A549 (cell line): ENCODE data around the gene LAMB3. TPM values are rescaled to one million over a fixed set of nuclear protein-coding genes. Genes with fewer than 3 reads are reported as not detected.

Experiments
- ATAC-seq, 2 experiments: fragments of 200-7000 bp in 1 of 2; fragments of >200 bp in 1 of 2; cut with Nextera tagmentation in 1 of 2; cut with Tn5 transposase in 1 of 2; 3 replicates each; pipeline versions ENCODE4 v1.8.0 to v1.9.1; 2018 to 2020; ENCODE audit warnings: mild to moderate bottlenecking in 1 of 2, moderate library complexity in 1 of 2
- CTCF ChIA-PET: fragments of 300-600 bp; sonication (Branson Sonifier 250); formaldehyde crosslinking; extraction: SDS; loops from one replicate; lab custom pipeline; 2021; ENCODE audit warnings: antibody characterized with exemption, inconsistent platforms; lab: Yijun Ruan, JAX
- POLR2A ChIA-PET: fragments of 350-600 bp; formaldehyde crosslinking; extraction: SDS; loops from one replicate; lab custom pipeline; 2021; ENCODE audit warnings: antibody characterized with exemption, inconsistent platforms; lab: Yijun Ruan, JAX
- DNase-seq, 2 experiments: peaks; one replicate each; pipeline versions ENCODE4 v3.0.0 to v3.0.0-alpha.2; 2011 to 2016; ENCODE audit warnings: low read depth in 1 of 2, low spot score in 1 of 2
- FAIRE-seq: peaks from 2 replicates; lab custom pipeline; 2011; peaks lifted over from hg19 to GRCh38; lab: Jason Lieb, UNC
- H3K27ac ChIP-seq, 2 experiments: fragments of >200 bp; sonication (Bioruptor Twin); formaldehyde crosslinking; 3 replicates each; pipeline ENCODE4 v1.5.1; 2016 to 2017
- H3K4me1 ChIP-seq: fragments of >200 bp; sonication (Bioruptor Twin); formaldehyde crosslinking; 3 replicates; pipeline ENCODE4 v1.6.1; 2016
- H3K4me2 ChIP-seq: fragments of >200 bp; sonication (Bioruptor Twin); formaldehyde crosslinking; 3 replicates; pipeline ENCODE4 v1.6.1; 2016
- H3K4me3 ChIP-seq: fragments of >200 bp; sonication (Bioruptor Twin); formaldehyde crosslinking; 3 replicates; pipeline ENCODE4 v1.5.1; 2016
- H3K9me3 ChIP-seq: fragments of >200 bp; sonication (Bioruptor Twin); formaldehyde crosslinking; 3 replicates; pipeline ENCODE4 v1.6.1; 2016
- BHLHE40 ChIP-seq: IDR thresholded peaks from 2 replicates; pipeline ENCODE4 v1.6.1; 2012; ENCODE audit warnings: low read depth, low read length, inconsistent platforms
- EHMT2 ChIP-seq: fragments of 200-600 bp; sonication (generic); IDR thresholded peaks from 2 replicates; pipeline ENCODE4 v1.6.1; 2016; ENCODE audit warnings: antibody characterized with exemption, low read depth, mild to moderate bottlenecking, moderate library complexity
- FOSL2 ChIP-seq, 2 experiments: fragments of 450-650 bp in 1 of 2; fragments of >200 bp in 1 of 2; sonication (Bioruptor Twin) in 1 of 2; formaldehyde crosslinking; IDR thresholded peaks; 2 replicates each; pipeline versions ENCODE4 v1.5.0 to v1.6.1; 2016 to 2020; ENCODE audit warnings: mild to moderate bottlenecking in 1 of 2, moderate library complexity in 1 of 2
- HDAC2 ChIP-seq: fragments of 200-600 bp; sonication (generic); IDR thresholded peaks from 2 replicates; pipeline ENCODE4 v1.6.1; 2016
- JUNB ChIP-seq: fragments of >200 bp; sonication (Bioruptor Twin); formaldehyde crosslinking; IDR thresholded peaks from 2 replicates; pipeline ENCODE4 v1.6.1; 2016
- MAZ ChIP-seq: fragments of 150-350 bp; IDR thresholded peaks from 2 replicates; pipeline ENCODE4 v1.6.1; 2014; ENCODE audit warnings: antibody characterized with exemption, low read depth, low read length, borderline replicate concordance
- NR3C1 ChIP-seq: fragments of >200 bp; sonication (Bioruptor Twin); formaldehyde crosslinking; IDR thresholded peaks from 3 replicates; pipeline ENCODE4 v1.6.1; 2017
- PHF8 ChIP-seq: fragments of 200-600 bp; sonication (generic); IDR thresholded peaks from 2 replicates; pipeline ENCODE4 v1.6.1; 2016; ENCODE audit warnings: low read depth, mild to moderate bottlenecking, antibody characterized with exemption, moderate library complexity, borderline replicate concordance
- RARB ChIP-seq: fragments of 250-450 bp; sonication (Bioruptor Pico); IDR thresholded peaks from 2 replicates; pipeline ENCODE4 v1.8.0; 2021; ENCODE audit warnings: mild to moderate bottlenecking, moderate library complexity
- RCOR1 ChIP-seq: fragments of 150-350 bp; IDR thresholded peaks from 2 replicates; pipeline ENCODE4 v1.6.1; 2014; ENCODE audit warnings: antibody characterized with exemption, low read length, low read depth
- SMC3 ChIP-seq: fragments of >200 bp; sonication (Bioruptor Twin); formaldehyde crosslinking; IDR thresholded peaks from 3 replicates; pipeline ENCODE4 v1.6.1; 2018; ENCODE audit warnings: inconsistent platforms
- TFCP2L1 ChIP-seq: fragments of 250-450 bp; sonication (Bioruptor Pico); IDR thresholded peaks from 2 replicates; pipeline ENCODE4 v1.5.0; 2021; ENCODE audit warnings: mild to moderate bottlenecking
- TP53 ChIP-seq: fragments of 250-450 bp; sonication (Bioruptor Pico); IDR thresholded peaks from 2 replicates; pipeline ENCODE4 v1.5.0; 2021; ENCODE audit warnings: mild to moderate bottlenecking, moderate library complexity
- ZC3H11A ChIP-seq: fragments of 450-650 bp; IDR thresholded peaks from 2 replicates; pipeline ENCODE4 v1.6.1; 2014; ENCODE audit warnings: antibody characterized with exemption, mild to moderate bottlenecking
- ZFP36 ChIP-seq: fragments of 450-650 bp; IDR thresholded peaks from 2 replicates; pipeline ENCODE4 v1.6.1; 2014; ENCODE audit warnings: borderline replicate concordance; ENCODE audit not compliant: partially characterized antibody
- WGBS: methylation state at CpG from one replicate; pipeline ENCODE4 v1.1.6; 2017; ENCODE audit errors: missing lambda C conversion rate; 5-methylcytosine and 5-hydroxymethylcytosine counted together
- polyA plus RNA-seq, 4 experiments: library from polyadenylated mRNA; depleted of rRNA in 3 of 4; stranded (reverse); fragments of >200 nt; fragmentation: RNase III in 1 of 4; extraction: RNeasy Plus Mini Kit Qiagen cat#74134 plus additional on column Dnase treatment in 1 of 4; gene quantifications; 2 replicates in 3 of 4; 3 replicates in 1 of 4; pipeline ENCODE4 v1.2.3, GENCODE V29; 2011 to 2017
- TF ChIP-seq, protein P1 (sequence below): IDR thresholded peaks from 2 replicates; pipeline ENCODE4 v1.6.1; 2012
- TF ChIP-seq, protein P2 (sequence below): fragments of 150-350 bp; IDR thresholded peaks from 2 replicates; pipeline ENCODE4 v1.6.1; 2014; ENCODE audit warnings: low read depth, mild to moderate bottlenecking, low read length
- TF ChIP-seq, protein P3 (sequence below): fragments of 250-450 bp; sonication (Bioruptor Pico); IDR thresholded peaks from 2 replicates; pipeline ENCODE4 v1.5.0; 2020; ENCODE audit warnings: low read depth, mild to moderate bottlenecking, moderate library complexity
- TF ChIP-seq, protein P4 (sequence below): fragments of 450-650 bp; IDR thresholded peaks from 2 replicates; pipeline ENCODE4 v1.6.1; 2014; ENCODE audit warnings: antibody characterized with exemption

LAMB3 gene
- polyA plus RNA-seq, 2 of the 4 experiments (the other 2 are of a cell fraction) = 7.3 to 9.1 TPM

DNA sequence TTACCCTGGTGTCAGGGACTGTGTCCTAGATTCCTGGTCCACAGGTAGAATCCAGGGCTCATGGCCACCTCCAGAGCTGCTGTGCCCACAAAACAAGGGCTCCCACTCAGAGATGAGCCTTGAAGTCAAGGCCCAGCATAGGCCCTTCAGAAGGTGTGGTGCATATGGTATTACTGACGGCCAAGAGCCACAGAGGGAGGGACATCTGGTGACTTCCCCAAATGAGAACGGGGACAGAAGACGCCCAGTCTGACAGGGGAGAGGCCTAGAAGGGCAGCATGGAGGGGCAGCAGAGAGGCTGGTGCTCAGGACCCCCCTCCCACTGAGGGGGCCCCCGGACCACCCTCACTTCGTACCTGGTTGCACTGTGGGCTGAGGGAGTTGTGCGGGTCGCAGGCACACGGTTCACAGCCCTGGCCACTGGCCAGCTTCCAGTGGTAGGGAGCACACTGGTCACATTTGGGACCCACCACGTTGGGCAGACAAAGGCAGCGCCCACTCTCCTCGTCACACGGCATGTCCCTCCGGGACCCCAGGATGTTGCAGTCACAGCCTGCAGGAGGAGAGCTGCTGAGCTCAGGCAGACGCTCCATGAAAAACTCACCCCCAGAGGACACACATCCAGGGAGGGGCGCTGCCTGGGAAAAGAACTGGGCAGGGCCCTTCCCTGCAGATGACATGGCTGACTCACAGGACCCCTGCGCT, 25.0 kb downstream of the LAMB3 start:
- H3K9me3 ChIP-seq = no peaks in the 10 kb centered on the region
- no peak overlapping the region for H3K4me3 ChIP-seq
- H3K4me2 ChIP-seq = no peak overlapping the region
- FAIRE-seq (no peak), DNase-seq (no peak), ATAC-seq (peak in 1 of 2 experiments; percentile 54; a peak in 2 of 6 replicates)
- 44% methylated on average over 8 of the region's 16 CpGs for WGBS
- 0 out of 6 replicates have a peak overlapping the region, but pooled peaks of 1 of the 2 experiments have one; percentile 29 for H3K27ac ChIP-seq
- ChIA-PET CTCF (interaction anchor here (0.6 to 3.8 kb wide), 38 partner anchors 9 to 110 kb away, joined by 3 to 31 read pairs (median 5); partner anchors contain the start of genes CAMK1G and LAMB3), POLR2A (no interaction called here)
- no peaks in the 10 kb centered on the region for H3K4me1 ChIP-seq
- TF ChIP-seq ZFP36 = no peak
- TF ChIP-seq, protein P1, sequence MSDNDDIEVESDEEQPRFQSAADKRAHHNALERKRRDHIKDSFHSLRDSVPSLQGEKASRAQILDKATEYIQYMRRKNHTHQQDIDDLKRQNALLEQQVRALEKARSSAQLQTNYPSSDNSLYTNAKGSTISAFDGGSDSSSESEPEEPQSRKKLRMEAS = no peak

DNA sequence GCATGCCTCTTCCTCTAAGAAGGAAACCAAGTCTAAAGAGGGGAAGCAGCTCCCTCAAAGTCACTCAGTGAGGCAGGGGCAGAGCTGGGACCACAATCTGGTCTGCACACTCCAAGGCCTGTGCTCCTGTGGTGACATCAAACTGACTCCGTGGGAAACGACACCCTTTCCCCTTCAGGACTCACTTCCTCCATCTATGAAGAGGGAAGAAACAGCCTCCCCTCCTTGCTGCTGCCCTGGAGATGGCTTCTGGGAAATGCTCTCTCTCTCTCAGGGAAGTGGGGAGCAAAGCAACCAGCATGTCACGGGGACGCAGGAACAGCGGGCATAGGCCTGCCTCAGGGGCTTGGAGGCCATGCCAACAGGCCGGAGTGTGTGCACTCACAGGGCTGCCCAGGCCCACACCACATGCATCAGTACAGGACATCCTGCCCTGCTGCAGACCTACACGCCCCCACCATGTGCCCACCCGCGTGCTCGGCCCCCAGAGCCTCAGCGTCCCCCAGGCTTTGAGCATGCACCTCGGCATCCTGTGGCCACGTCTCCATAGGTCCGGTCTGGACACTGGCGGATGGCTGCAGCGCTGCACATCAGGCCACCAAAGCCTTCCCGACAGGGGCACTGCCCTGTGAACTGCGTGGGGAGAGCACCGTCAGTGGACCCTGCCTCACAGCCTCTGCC, 25.7 kb downstream of the LAMB3 start:
- TF ChIP-seq RCOR1 = no peak
- DNase-seq = no peak
- no peak for FAIRE-seq
- Histone ChIP-seq H3K4me1 (no peaks in the 10 kb centered on the region), H3K9me3 (no peaks in the 10 kb centered on the region), H3K27ac (no peak overlapping the region), H3K4me3 (no peak overlapping the region), H3K4me2 (no peak overlapping the region)
- ATAC-seq = no peak; a peak in 1 of 6 replicates
- 72% methylated on average over 2 of the region's 19 CpGs for WGBS
- ChIA-PET POLR2A (no interaction called here), CTCF (interaction anchor here (0.9 to 3.8 kb wide), 22 partner anchors 8 to 102 kb away, joined by 4 to 31 read pairs (median 9); partner anchors contain the start of gene LAMB3)

DNA sequence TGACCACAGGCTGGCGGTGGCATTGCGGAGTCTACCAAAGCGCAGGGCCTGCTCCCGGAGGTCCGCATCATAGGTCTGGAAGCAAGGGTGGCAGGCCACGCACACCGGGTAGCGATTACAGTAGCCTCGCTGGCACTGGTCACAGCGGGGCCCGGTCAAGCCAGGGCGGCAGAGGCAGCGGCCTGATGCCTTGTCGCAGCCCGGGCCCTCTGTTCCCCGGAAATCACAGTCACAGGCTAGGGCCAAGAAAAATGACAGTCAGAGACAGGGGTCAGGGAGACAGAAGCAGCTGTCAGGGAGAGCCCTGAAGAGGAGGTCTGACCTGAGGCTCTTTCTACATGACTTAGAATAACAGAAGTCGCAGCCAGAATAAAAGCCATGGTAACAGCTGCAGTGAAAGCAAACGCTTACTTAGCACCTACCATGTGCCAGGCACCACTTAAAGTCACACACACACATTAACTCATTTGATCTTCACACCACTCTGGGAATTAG, 26.4 kb downstream of the LAMB3 start:
- CTCF ChIA-PET = interaction anchor here (1.1 to 3.2 kb wide), 7 partner anchors 11 to 60 kb away, joined by 3 to 31 read pairs (median 7); no protein-coding TSS in a partner anchor
- no peak for DNase-seq
- POLR2A ChIA-PET = no interaction called here
- H3K27ac ChIP-seq = no peak overlapping the region
- FAIRE-seq = no peak
- no peak for ATAC-seq
- no peaks in the 10 kb centered on the region for H3K4me1 ChIP-seq
- 91% methylated on average over 10 of the region's 18 CpGs for WGBS
- no peaks in the 10 kb centered on the region for H3K9me3 ChIP-seq
- TF ChIP-seq, protein P2, sequence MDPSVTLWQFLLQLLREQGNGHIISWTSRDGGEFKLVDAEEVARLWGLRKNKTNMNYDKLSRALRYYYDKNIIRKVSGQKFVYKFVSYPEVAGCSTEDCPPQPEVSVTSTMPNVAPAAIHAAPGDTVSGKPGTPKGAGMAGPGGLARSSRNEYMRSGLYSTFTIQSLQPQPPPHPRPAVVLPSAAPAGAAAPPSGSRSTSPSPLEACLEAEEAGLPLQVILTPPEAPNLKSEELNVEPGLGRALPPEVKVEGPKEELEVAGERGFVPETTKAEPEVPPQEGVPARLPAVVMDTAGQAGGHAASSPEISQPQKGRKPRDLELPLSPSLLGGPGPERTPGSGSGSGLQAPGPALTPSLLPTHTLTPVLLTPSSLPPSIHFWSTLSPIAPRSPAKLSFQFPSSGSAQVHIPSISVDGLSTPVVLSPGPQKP = no peak
- H3K4me3 ChIP-seq = no peak overlapping the region
- no peak overlapping the region for H3K4me2 ChIP-seq

DNA sequence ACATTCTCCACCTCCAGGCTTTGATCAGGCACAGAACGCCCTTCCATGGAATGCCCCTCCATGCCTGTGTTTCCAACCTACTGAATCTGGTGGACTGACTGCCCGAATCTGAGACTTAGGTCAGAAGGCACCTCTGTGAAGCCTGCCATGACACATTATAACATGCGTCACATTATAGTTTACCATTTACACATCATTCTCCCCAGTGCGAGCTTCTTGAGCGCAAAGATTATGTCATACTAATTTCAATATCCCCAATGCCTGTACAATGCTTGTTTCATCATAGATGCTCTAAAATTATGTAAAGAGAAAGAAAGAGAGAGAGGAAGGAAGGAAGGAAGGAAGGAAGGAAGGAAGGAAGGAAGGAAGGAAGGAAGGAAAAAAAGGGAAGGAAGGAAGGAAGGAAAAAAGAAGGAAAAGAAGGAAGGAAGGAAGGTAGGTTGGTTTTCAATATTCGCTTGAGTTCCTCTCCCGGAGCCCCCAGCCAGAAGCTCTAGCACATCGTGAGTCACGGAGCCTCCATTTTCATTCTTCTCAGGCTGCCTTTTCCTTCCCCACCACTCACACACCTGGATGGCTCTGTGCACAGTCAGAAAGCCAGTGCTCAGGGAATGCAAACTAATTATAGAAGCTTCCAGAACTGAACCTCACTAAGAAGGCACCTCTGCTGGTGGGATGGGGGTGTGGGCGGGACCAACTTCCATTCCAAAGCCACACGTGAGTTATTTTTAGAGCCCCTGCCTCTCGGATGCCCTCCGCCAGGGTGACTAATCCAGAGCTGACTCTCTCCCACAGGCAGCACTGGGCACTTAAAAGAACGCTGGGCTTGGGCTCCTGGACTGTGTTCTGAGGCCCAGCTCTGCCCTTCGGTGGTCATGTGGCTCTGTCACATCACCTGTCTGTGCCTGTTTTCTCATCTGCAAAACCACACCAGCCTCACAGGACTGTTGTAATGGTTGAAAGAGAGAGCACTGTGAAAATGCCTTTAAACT, 27.4 kb downstream of the LAMB3 start:
- Histone ChIP-seq H3K27ac (no peak overlapping the region), H3K4me2 (no peak overlapping the region), H3K9me3 (no peaks in the 10 kb centered on the region), H3K4me1 (no peaks in the 10 kb centered on the region), H3K4me3 (no peak overlapping the region)
- ATAC-seq = no peak
- POLR2A ChIA-PET = no interaction called here
- FAIRE-seq = no peak
- CTCF ChIA-PET = interaction anchor here (0.8 to 2.9 kb wide), 11 partner anchors 11 to 122 kb away, joined by 3 to 11 read pairs (median 4); no protein-coding TSS in a partner anchor
- 73% methylated on average over 15 of the region's 15 CpGs for WGBS
- no peak for DNase-seq
- TF ChIP-seq SMC3 (no peak), HDAC2 (no peak), MAZ (no peak), EHMT2 (no peak), JUNB (no peak), PHF8 (no peak), ZFP36 (no peak), TFCP2L1 (CRISPR knock-in tag) (no peak), RARB (CRISPR knock-in tag) (no peak), RCOR1 (no peak), BHLHE40 (no peak), FOSL2 (IDR thresholded peaks at IDR 0.05) (no peak), FOSL2 (CRISPR knock-in tag; IDR thresholded peaks at IDR 0.05) (no peak), TP53 (CRISPR knock-in tag) (no peak), ZC3H11A (no peak), NR3C1 (no peak)
- TF ChIP-seq, protein P2 = no peak
- TF ChIP-seq, protein P3, sequence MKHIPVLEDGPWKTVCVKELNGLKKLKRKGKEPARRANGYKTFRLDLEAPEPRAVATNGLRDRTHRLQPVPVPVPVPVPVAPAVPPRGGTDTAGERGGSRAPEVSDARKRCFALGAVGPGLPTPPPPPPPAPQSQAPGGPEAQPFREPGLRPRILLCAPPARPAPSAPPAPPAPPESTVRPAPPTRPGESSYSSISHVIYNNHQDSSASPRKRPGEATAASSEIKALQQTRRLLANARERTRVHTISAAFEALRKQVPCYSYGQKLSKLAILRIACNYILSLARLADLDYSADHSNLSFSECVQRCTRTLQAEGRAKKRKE (CRISPR knock-in tag) = no peak
- TF ChIP-seq, protein P4, sequence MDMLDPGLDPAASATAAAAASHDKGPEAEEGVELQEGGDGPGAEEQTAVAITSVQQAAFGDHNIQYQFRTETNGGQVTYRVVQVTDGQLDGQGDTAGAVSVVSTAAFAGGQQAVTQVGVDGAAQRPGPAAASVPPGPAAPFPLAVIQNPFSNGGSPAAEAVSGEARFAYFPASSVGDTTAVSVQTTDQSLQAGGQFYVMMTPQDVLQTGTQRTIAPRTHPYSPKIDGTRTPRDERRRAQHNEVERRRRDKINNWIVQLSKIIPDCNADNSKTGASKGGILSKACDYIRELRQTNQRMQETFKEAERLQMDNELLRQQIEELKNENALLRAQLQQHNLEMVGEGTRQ = no peak
